HepG2 (cell line): ENCODE data around the gene PRSS21. TPM values are rescaled to one million over a fixed set of nuclear protein-coding genes. Genes with fewer than 3 reads are reported as not detected.

ENCODE experiments used
- CC2D1A ChIP-seq: sonication (generic); formaldehyde crosslinking; IDR thresholded peaks from 2 replicates; pipeline ENCODE4 v1.8.1; 2023; ENCODE audit warnings: mild to moderate bottlenecking, missing genetic modification reagents
- DMAP1 ChIP-seq: IDR thresholded peaks from 2 replicates; pipeline ENCODE4 v1.6.1; 2016
- HOXA9 ChIP-seq: sonication (generic); formaldehyde crosslinking; IDR thresholded peaks from 2 replicates; pipeline ENCODE4 v1.8.1; 2022; ENCODE audit warnings: missing genetic modification reagents, mild to moderate bottlenecking, moderate library complexity, borderline replicate concordance
- ISX ChIP-seq: sonication (generic); formaldehyde crosslinking; conservative IDR thresholded peaks from 2 replicates; pipeline ENCODE4 v1.5.0; 2020; ENCODE audit warnings: missing genetic modification reagents
- NFE2 ChIP-seq: sonication (generic); formaldehyde crosslinking; IDR thresholded peaks from 2 replicates; pipeline ENCODE4 v1.4.0; 2020; ENCODE audit warnings: missing genetic modification reagents
- ZNF30 ChIP-seq: sonication (generic); formaldehyde crosslinking; IDR thresholded peaks from 2 replicates; pipeline ENCODE4 v1.5.0; 2020; ENCODE audit warnings: mild to moderate bottlenecking, missing genetic modification reagents
- ZNF430 ChIP-seq: sonication (generic); formaldehyde crosslinking; IDR thresholded peaks from 2 replicates; pipeline ENCODE4 v1.9.0; 2021; ENCODE audit warnings: mild to moderate bottlenecking, missing genetic modification reagents
- ZNF550 ChIP-seq: sonication (generic); formaldehyde crosslinking; IDR thresholded peaks from 2 replicates; pipeline ENCODE4 v1.4.0; 2020; ENCODE audit warnings: mild to moderate bottlenecking, missing genetic modification reagents, borderline replicate concordance
- ZNF674 ChIP-seq: sonication (generic); formaldehyde crosslinking; IDR thresholded peaks from 2 replicates; pipeline ENCODE4 v1.5.0; 2020; ENCODE audit warnings: low read depth, mild to moderate bottlenecking, missing genetic modification reagents
- ZSCAN20 ChIP-seq: sonication (generic); formaldehyde crosslinking; IDR thresholded peaks from 2 replicates; pipeline ENCODE4 v1.4.0; 2020; ENCODE audit warnings: missing genetic modification reagents, mild to moderate bottlenecking, borderline replicate concordance
- polyA plus RNA-seq, 8 experiments: library from polyadenylated mRNA; depleted of rRNA in 3 of 8; stranded (reverse) in 7 of 8; unstranded in 1 of 8; fragments of >200 nt; fragmentation: Illumina TruSeq in 4 of 8; extraction: Trizol in 4 of 8; gene quantifications; 2 replicates each; pipeline versions ENCODE4 v1.2.1 to v1.2.3, GENCODE V29; 2011 to 2016; ENCODE audit warnings: low read depth in 4 of 8, missing spikeins in 1 of 8, mixed read lengths in 1 of 8; ENCODE audit not compliant: insufficient read depth in 1 of 8
- total RNA-seq, 5 experiments: library from RNA; depleted of rRNA; stranded (reverse); fragments of >200 nt; fragmentation: Illumina TruSeq; extraction: Trizol; gene quantifications; 2 replicates each; pipeline ENCODE4 v1.2.3, GENCODE V29; 2016; ENCODE audit warnings: low read depth in 1 of 5
- TF ChIP-seq, protein P1 (sequence below): sonication (generic); formaldehyde crosslinking; IDR thresholded peaks from 2 replicates; pipeline ENCODE4 v1.4.0; 2020; ENCODE audit warnings: low read depth, mild to moderate bottlenecking, missing genetic modification reagents
- TF ChIP-seq, protein P2 (sequence below): sonication (generic); formaldehyde crosslinking; IDR thresholded peaks from 2 replicates; pipeline ENCODE4 v1.5.0; 2020; ENCODE audit warnings: mild to moderate bottlenecking, missing genetic modification reagents
- TF ChIP-seq, protein P3 (sequence below): sonication (generic); formaldehyde crosslinking; IDR thresholded peaks from 2 replicates; pipeline ENCODE4 v1.4.0; 2020; ENCODE audit warnings: missing genetic modification reagents, borderline replicate concordance
- TF ChIP-seq, protein P4 (sequence below): sonication (generic); formaldehyde crosslinking; conservative IDR thresholded peaks from 2 replicates; pipeline ENCODE4 v1.8.0; 2022; ENCODE audit warnings: mild to moderate bottlenecking, moderate library complexity, missing genetic modification reagents
- TF ChIP-seq, protein P5 (sequence below): sonication (generic); formaldehyde crosslinking; IDR thresholded peaks from 2 replicates; pipeline ENCODE4 v1.4.0; 2020; ENCODE audit warnings: mild to moderate bottlenecking, missing genetic modification reagents

Gene PRSS21
- total and polyA plus RNA-seq, 2 of the 13 experiments (the other 11 are each of a cell fraction or from before 2014, with no cell fraction given), result not detected

DNA sequence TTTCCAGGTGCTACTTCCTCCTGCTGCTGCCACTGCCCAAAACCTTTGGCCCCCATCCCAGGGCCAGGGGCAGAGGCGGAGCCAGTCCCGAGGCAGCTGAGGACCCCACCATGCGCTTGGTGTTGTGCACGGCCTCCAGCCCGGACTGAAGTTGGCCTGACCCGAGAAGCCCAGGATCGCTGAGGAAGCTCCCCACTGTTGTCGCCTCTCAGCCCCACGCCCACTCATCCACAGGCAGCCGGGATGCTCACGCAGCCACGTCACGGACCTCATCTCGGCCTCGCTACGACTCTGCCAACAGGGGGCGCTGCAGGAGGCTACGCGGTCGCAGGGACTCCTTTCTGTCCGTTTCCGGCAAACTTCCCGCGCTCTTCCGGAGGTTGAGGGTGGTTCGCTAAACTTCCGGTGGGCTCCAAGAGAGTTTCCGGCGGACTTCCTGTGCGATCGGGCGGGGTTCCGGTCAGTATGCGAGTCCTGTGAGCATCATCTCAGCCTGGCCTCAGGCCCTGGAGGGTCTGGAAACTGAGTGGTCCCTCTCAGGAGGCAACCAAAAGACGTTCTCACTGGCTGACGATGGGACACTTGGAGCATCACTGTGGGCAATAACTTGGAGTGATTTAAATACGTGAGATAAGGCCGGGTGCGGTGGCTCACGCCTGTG is 25.4 kb downstream of the PRSS21 start (continued):
- TF ChIP-seq ZNF550 (no peak), HOXA9 (CRISPR knock-in tag) (no peak), ISX (CRISPR knock-in tag) (no peak), DMAP1 (CRISPR knock-in tag) (no peak), CC2D1A (CRISPR knock-in tag) (no peak), ZNF30 (CRISPR knock-in tag) (no peak), ZNF674 (CRISPR knock-in tag) (no peak), NFE2 (CRISPR knock-in tag) (no peak), ZNF430 (CRISPR knock-in tag) (no peak), ZSCAN20 (CRISPR knock-in tag) (no peak)
- TF ChIP-seq, protein P1, sequence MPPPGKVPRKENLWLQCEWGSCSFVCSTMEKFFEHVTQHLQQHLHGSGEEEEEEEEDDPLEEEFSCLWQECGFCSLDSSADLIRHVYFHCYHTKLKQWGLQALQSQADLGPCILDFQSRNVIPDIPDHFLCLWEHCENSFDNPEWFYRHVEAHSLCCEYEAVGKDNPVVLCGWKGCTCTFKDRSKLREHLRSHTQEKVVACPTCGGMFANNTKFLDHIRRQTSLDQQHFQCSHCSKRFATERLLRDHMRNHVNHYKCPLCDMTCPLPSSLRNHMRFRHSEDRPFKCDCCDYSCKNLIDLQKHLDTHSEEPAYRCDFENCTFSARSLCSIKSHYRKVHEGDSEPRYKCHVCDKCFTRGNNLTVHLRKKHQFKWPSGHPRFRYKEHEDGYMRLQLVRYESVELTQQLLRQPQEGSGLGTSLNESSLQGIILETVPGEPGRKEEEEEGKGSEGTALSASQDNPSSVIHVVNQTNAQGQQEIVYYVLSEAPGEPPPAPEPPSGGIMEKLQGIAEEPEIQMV, result no peak
- TF ChIP-seq, protein P2, sequence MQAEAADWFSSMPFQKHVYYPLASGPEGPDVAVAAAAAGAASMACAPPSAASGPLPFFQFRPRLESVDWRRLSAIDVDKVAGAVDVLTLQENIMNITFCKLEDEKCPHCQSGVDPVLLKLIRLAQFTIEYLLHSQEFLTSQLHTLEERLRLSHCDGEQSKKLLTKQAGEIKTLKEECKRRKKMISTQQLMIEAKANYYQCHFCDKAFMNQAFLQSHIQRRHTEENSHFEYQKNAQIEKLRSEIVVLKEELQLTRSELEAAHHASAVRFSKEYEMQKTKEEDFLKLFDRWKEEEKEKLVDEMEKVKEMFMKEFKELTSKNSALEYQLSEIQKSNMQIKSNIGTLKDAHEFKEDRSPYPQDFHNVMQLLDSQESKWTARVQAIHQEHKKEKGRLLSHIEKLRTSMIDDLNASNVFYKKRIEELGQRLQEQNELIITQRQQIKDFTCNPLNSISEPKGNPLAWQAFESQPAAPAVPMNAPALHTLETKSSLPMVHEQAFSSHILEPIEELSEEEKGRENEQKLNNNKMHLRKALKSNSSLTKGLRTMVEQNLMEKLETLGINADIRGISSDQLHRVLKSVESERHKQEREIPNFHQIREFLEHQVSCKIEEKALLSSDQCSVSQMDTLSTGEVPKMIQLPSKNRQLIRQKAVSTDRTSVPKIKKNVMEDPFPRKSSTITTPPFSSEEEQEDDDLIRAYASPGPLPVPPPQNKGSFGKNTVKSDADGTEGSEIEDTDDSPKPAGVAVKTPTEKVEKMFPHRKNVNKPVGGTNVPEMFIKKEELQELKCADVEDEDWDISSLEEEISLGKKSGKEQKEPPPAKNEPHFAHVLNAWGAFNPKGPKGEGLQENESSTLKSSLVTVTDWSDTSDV (CRISPR knock-in tag), result no peak
- TF ChIP-seq, protein P3, sequence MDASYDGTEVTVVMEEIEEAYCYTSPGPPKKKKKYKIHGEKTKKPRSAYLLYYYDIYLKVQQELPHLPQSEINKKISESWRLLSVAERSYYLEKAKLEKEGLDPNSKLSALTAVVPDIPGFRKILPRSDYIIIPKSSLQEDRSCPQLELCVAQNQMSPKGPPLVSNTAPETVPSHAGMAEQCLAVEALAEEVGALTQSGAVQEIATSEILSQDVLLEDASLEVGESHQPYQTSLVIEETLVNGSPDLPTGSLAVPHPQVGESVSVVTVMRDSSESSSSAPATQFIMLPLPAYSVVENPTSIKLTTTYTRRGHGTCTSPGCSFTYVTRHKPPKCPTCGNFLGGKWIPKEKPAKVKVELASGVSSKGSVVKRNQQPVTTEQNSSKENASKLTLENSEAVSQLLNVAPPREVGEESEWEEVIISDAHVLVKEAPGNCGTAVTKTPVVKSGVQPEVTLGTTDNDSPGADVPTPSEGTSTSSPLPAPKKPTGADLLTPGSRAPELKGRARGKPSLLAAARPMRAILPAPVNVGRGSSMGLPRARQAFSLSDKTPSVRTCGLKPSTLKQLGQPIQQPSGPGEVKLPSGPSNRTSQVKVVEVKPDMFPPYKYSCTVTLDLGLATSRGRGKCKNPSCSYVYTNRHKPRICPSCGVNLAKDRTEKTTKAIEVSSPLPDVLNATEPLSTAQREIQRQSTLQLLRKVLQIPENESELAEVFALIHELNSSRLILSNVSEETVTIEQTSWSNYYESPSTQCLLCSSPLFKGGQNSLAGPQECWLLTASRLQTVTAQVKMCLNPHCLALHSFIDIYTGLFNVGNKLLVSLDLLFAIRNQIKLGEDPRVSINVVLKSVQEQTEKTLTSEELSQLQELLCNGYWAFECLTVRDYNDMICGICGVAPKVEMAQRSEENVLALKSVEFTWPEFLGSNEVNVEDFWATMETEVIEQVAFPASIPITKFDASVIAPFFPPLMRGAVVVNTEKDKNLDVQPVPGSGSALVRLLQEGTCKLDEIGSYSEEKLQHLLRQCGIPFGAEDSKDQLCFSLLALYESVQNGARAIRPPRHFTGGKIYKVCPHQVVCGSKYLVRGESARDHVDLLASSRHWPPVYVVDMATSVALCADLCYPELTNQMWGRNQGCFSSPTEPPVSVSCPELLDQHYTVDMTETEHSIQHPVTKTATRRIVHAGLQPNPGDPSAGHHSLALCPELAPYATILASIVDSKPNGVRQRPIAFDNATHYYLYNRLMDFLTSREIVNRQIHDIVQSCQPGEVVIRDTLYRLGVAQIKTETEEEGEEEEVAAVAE (CRISPR knock-in tag), result no peak
- TF ChIP-seq, protein P4, sequence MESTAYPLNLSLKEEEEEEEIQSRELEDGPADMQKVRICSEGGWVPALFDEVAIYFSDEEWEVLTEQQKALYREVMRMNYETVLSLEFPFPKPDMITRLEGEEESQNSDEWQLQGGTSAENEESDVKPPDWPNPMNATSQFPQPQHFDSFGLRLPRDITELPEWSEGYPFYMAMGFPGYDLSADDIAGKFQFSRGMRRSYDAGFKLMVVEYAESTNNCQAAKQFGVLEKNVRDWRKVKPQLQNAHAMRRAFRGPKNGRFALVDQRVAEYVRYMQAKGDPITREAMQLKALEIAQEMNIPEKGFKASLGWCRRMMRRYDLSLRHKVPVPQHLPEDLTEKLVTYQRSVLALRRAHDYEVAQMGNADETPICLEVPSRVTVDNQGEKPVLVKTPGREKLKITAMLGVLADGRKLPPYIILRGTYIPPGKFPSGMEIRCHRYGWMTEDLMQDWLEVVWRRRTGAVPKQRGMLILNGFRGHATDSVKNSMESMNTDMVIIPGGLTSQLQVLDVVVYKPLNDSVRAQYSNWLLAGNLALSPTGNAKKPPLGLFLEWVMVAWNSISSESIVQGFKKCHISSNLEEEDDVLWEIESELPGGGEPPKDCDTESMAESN, result no peak
- TF ChIP-seq, protein P5, sequence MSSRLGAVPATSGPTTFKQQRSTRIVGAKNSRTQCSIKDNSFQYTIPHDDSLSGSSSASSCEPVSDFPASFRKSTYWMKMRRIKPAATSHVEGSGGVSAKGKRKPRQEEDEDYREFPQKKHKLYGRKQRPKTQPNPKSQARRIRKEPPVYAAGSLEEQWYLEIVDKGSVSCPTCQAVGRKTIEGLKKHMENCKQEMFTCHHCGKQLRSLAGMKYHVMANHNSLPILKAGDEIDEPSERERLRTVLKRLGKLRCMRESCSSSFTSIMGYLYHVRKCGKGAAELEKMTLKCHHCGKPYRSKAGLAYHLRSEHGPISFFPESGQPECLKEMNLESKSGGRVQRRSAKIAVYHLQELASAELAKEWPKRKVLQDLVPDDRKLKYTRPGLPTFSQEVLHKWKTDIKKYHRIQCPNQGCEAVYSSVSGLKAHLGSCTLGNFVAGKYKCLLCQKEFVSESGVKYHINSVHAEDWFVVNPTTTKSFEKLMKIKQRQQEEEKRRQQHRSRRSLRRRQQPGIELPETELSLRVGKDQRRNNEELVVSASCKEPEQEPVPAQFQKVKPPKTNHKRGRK (CRISPR knock-in tag), result no peak
